Stimulated activated CD8-positive, alpha-beta memory T cell treated with anti-CD3 and anti-CD28 coated beads, Interleukin-12 subunit alpha, Interleukin-12 subunit beta, amount 100 ng/mL, for 24 hours (primary cell): Measurements from ENCODE around the gene SET.

Experiments used
- DNase-seq: peaks from one replicate; pipeline ENCODE4 v3.0.0-alpha.2; 2020; ENCODE audit errors: extremely low read depth

Gene SET

DNA sequence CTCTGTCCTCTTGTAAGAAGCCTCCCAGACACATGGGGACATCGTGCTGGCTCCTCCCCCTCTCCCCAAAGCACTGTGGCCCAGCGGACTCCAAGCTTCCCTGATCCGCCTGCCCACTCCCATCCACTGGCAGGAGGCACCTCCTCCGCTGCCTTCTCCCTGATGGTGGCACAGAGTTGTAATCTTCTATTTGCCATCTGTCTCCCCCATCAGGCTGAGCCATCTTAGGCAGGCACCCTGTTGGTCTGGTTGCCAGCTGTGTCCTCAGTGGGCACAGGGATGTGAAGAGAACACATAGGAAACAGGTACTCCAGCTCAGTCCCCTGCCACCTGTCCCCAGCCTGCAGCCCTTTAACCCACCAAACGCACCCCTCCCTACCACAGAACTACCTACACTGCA is 40.3 kb downstream of the SET start:
- no peak for DNase-seq

DNA sequence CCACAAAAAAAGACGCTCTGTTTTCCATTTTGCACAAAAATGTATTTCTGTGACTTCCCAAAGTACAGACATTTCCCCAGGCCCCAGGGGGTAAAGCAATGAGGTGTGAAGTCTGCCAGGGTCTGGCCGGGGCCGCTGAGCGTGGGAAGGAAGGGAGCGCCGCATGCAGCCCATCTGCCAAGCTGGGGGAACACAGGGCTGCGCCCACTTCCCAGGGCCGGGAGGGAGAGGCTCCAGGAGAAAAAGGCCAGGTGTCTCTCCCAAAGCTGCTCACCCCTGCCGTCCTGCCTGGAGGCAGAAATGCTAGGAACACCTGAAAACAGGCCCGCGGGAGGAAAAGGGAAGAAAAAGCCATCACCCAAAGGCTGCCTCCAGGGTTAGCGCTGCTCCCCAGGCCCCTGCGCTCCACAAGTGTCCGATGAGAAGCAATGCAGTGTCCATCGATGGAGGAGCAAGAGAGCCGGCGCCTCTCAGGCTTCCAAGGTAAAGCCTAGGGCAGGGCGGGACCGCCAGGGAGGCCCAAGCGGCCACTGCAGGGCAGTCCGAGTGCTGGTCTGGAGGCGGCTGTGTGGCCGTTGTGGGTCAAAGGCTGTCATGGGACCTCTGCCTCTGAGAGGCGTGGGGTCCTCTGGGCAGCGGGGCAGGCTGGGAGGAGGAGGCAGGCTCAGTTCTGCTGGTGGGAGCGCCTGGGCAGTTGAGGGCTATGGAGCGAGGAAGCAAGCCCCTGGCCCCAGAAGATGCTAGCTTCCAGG is 40.9 kb downstream of the SET start:
- no peak for DNase-seq

DNA sequence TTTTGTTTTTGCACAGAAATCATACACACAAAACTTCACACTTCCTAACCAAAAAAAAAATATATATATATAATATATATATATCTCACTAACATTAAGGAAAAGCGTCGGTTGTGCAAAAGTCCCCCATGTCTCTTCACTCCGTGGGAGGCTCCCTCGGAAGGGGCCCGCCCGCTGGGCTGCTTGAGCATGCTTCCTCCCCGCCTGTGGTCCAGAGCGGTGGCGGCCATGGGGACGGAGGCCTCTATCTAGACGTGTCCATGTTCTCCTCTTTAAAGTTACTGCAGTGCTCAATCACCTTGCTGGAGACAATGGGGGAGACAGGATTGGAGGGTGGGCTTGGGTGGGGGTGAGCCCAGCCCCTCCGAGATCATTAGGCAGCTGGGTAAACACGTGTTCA is 42.1 kb downstream of the SET start:
- DNase-seq: no peak

DNA sequence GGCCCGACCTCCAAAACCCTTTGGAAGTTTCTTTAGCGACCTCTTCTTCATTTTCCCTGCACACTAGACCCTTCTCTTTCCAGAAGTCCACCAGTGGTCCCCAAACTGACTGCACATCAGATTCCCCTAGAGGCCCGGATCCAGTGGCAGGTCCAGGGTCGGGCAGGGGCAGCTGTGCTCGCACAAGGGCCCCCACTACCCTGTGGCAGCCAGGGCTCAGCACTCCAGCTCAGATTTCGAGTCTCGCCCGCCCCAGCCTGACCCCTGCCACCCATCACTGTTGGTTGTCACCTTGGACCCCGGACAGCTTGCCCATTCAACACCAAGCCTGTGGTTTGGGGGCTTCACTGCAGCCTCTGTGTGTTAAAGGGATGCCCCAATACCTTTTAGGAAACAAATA is 42.7 kb downstream of the SET start:
- DNase-seq: no peak

DNA sequence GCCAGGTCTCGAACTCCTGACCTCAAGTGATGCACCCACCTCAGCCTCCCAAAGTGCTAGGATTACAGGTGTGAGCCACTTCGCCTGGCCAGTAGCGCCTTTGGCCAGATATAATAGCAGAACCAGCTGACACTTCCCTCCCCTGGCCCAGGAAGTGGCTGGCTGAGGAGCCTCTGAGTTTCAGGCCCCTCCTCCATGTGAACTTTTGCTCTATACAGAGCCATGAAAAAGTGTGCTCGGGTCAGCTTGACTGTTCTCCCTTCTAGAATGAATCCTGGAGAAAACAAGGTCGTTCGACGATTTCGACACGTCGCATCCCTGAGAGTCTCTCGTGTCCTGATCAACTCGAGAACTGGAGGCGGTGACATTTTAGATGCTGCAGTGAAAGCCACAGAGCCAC is 43.6 kb downstream of the SET start:
- DNase-seq: no peak

DNA sequence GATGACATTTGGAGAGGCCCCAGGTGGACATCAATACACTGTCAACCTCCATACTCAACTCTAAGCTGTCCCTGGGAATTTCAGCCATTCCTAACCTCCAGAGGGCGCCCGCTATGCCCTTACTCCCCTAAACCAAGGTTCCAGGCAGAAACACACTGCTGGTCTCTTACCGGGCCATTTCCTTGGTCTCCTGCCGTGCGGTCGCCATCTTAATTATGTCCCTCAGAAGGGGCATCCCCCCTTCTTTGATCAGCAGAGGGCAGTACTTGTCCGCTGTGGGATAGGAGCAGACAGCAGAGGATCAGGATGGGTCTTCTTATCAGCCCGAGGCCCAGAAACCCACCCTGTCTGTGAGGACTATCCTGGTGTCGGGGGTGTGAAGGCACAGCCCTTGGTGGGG is 44.2 kb downstream of the SET start:
- no peak for DNase-seq

DNA sequence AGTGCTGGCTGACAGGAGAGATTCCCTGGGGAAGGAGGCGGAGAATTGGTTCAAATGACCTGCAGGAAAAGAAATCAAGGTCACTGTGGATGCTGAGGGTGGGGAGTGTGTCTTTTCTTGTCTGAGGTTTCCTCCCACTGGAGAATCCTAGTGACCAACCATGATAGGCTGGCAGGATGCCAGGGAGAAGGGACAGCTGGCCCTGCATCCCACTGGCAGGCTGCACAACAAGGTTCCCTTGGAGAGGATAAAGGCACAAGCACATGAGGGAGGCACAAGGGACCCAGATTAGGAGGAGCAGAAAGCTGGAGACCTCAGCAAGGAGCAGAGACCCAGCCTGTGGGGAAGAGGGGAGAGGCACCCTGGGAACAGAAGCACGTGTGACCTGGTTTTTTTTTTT is 46.4 kb downstream of the SET start:
- no peak for DNase-seq

DNA sequence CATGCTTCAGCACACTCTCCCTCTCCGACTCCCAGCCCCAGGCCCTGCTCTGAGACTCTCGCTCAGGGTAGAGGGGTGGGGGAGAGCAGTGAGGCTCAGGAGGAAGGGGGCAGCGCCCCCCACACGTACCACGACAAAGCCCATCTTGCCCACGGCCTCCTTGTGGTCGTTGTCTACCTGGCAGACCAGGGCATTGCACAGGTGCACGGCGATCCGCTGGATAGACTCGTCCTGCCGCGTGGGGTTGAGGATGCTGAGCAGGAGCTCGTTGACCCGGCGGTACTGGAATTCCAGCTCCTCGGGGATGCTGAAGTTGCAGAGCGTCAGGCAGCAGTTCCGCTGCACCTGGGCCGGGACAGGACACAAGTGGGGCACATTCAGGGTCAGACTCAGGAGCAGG is 53.4 kb downstream of the SET start:
- DNase-seq: no peak

DNA sequence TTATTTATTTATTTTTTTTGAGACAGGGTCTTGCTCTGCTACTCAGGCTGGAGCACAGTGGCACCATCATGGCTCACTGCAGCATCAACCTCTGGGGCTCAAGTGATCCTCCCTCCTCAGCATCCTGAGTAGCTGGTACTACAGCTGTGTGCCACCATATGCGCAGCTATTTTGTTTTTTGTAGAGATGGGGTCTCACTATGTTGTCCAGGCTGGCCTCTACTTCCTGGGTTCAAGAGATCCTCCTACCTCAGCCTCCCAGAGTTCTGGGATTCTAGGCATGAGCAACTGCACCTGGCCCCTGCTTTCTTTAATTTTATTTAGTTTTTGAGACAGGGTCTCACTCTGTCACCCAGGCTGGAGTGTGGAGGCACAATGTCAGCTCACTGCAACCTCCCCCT is 54.4 kb downstream of the SET start:
- DNase-seq: no peak
